GM18511 (cell line): ENCODE data around the gene CASP9.
"Not testable (repeated sequence)": the region's sequence is repeated elsewhere in the genome, so short reads cannot be mapped to it uniquely, and the experiment has no call there.

Source experiments
- ATAC-seq: cut with Tn5 transposase; IDR thresholded peaks from one replicate; pipeline ENCODE4 v1.9.1; 2021; ENCODE audit warnings: mild to moderate bottlenecking, moderate library complexity; ENCODE audit not compliant: unreplicated experiment

The CASP9 gene

GRCh38 chr1:15501208-15502032 lies 22.6 kb downstream of the CASP9 start:
- no peak for ATAC-seq

- ATAC-seq = no peak
Measured at GRCh38 chr1:15500184-15501178, 23.5 kb downstream of the CASP9 start.

- no peak for ATAC-seq
Measured at GRCh38 chr1:15493869-15494390, 30.1 kb downstream of the CASP9 start.

- ATAC-seq = no peak
Measured at GRCh38 chr1:15492596-15492995, 31.4 kb downstream of the CASP9 start.

DNA sequence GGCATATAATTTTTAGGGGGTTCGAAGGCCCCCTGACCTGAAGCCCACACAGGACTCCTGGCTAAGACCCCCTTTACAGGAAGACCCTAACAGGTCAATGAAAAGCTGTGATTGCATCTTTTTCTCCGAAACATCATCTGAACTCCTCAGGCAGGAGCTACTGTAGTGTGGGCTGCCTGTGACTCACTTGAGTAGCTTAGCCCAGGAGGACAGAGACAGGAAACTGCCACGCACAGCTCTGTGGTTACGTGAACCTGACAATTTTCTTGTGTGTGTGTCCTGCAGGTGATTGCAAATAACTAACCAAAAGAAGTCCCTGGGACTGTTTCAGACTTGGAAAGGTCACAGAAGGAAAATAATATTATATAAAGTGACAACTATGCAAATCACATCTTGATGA lies 33.0 kb downstream of the CASP9 start:
- not testable (repeated sequence) for ATAC-seq

GRCh38 chr1:15489052-15489736 lies 34.8 kb downstream of the CASP9 start:
- ATAC-seq = no peak

DNA sequence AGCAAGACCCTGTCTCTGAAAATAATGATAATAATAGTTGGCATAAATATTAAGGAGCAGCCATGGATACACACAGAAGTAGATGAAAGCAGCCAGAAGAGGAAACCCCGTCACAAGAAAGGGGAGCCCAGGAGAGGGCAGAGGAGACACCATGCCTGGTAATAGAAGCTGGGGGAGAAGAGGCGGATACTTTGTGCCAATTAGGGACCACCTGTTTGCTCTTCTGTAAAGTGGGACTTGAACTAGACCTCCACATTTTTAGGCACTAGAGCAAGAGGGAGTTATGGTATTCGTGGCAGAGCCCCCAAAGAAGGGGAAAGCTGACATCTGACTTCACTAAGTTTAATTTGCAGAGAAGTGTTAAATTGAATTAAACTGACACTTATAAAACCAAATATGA lies 35.6 kb downstream of the CASP9 start:
- no peak for ATAC-seq

DNA sequence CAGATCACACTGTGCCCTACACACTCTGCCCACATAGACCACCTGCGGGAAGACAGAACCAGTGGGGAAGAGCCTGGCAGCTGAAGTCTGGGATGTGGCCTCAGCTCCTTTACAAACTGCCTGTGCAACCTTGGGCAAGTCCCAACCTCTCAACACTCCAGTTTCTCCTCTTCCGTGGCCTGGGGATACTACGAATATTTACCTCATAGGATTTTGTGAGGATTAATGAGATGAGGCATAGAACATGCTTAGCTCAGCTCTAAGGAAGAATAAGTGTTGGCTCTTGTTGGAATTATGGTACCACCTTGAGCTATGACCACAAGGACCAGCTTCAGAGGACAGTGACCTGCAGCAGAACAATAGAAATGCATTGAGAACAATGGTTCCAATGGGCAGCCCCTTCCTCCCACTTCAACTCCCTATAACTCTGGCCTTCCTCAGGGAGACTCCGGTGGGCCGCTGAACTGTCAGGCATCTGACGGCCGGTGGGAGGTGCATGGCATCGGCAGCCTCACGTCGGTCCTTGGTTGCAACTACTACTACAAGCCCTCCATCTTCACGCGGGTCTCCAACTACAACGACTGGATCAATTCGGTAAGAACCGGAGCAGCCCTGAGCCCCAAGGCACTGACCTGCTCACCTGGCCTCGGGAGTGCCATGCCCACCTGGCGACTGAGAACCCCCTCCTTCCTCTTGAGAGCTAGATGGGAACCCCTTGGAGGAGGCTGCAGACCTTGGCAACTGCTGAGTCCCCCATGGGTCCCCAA lies 37.0 kb downstream of the CASP9 start:
- not testable (repeated sequence) for ATAC-seq

DNA sequence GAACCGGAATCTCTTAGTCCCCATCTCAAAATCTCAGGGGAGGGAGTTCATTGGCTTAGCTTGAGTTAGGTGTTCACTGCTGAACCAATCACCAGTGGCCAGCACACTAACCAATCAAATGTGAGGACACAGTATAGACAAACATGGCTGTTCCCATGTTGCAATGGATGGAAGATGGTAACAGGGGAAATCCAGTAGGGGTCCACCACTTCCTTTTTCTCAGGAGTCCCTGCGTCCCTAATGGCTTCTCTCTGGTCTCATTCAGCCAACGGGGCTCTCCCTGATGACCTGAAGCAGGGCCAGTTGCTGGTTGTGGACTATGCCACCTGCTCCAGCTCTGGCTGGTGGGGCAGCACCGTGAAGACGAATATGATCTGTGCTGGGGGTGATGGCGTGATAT lies 38.4 kb downstream of the CASP9 start:
- ATAC-seq = no peak

- not testable (repeated sequence) for ATAC-seq
Measured at GRCh38 chr1:15484443-15484842, 39.6 kb downstream of the CASP9 start.

DNA sequence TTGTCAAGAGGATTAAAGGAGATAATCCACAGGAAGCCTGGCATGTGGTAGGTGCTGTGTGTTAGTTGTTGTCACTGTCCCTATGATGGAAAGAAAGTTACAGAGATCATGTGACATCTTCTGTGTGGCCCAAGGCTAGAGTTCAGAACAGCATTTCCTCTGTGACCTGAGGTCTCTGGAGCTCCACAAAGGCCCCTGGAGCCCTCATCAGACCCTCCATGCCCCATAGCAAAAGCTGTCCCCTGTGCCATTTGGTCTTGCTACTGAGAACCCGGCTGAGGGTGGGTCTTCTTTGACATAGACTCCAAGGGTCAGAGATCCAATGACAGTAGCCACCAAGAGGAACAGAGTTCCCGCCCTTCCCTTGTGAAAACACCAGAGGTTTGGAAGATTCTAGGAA lies 40.0 kb downstream of the CASP9 start:
- no peak for ATAC-seq

DNA sequence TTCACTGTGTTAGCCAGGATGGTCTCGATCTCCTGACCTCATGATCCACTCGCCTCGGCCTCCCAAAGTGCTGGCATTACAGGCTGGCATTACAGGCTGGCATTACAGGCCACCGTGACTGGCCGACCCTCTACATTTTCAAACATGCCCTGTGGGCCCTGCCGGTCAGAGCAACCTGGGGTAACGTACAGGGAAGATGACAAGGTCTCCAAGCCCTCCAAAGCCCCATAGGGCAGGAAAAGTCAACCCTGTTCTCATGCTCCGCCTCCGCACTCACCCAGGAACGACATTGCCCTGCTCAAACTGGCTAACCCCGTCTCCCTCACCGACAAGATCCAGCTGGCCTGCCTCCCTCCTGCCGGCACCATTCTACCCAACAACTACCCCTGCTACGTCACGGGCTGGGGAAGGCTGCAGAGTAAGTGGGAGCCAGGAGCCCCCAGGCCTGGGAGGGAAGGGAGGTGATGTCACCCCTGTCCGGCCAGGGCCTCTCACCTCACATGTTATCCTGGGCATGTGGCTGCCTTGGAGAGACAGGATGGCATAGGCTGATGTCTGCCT lies 41.0 kb downstream of the CASP9 start:
- not testable (repeated sequence) for ATAC-seq

- not testable (repeated sequence) for ATAC-seq
Measured at GRCh38 chr1:15482455-15482854, 41.6 kb downstream of the CASP9 start.

GRCh38 chr1:15479654-15480347 lies 44.2 kb downstream of the CASP9 start:
- ATAC-seq = no peak

DNA sequence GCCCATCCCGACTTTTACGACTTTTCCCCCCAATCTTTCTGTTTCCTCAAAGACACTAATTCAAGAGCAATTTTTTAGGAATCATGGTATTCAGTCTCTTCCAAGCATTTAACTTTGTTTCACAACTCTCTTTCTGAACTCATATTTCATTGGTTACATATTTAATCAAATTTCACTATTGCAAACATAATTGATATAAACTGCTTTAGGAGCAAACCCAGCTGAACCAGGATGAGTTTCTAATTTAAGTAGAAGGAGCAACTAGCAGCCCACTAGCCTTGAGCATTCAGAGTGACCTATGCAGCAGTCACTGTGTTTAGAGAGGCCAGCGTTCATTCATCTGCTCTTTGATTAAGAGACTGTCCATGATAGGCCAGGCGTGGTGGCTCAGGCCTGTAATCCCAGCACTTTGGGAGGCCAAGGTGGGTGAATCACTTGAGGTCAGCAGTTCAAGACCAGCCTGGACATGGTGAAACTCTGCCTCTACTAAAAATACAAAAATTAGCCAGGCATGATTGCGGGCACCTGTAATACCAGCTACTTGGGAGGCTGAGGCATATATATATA lies 46.3 kb downstream of the CASP9 start:
- no peak for ATAC-seq

GRCh38 chr1:15476927-15477326 lies 47.1 kb downstream of the CASP9 start:
- no peak for ATAC-seq

- ATAC-seq = no peak
Measured at GRCh38 chr1:15475752-15476314, 48.2 kb downstream of the CASP9 start, which contains the start of gene CELA2B. CELA2B (plus strand) TSS chr1:15476104; CDS start chr1:15476126, 22 bp downstream.

DNA sequence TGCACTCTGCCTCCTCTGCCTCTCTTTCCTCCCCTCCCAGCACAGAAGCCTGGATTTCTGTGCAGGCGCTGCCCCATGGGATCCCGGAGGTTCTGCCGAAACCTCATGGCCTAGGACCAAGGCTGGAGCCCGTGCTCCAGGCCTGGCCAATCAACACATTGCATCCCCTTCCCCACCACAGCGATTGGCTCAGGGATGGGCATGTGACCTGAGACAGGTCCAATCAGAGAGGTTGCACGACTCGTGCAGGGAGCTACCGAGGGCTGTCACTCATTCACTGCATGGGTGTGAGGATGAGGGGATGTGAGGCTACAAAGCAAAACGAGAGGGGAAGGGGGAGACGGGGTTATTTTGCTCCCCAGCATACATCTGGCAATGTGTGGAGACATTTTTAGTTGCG lies 51.4 kb downstream of the CASP9 start:
- no peak for ATAC-seq
